SU-DHL-6 (cell line): ENCODE results near the gene ACBD7.

Experiments
- H2AFZ ChIP-seq: fragments of 200-600 bp; sonication (generic); 2 replicates; pipeline ENCODE4 v1.6.1; 2014; ENCODE audit warnings: low read depth, mild to moderate bottlenecking, moderate library complexity, mixed read lengths, antibody characterized with exemption, low read length; ENCODE audit not compliant: severe bottlenecking
- H3F3A ChIP-seq: fragments of 200-600 bp; shearing (Covaris generic); 2 replicates; pipeline ENCODE4 v1.6.0; 2016; ENCODE audit warnings: antibody characterized with exemption, mild to moderate bottlenecking; ENCODE audit not compliant: insufficient read depth
- H3K27ac ChIP-seq: fragments of 200-600 bp; sonication (generic); 2 replicates; pipeline ENCODE4 v1.5.1; 2016; ENCODE audit warnings: low read depth, mild to moderate bottlenecking, low read length, moderate library complexity, mixed read lengths
- H3K27me3 ChIP-seq: fragments of 200-600 bp; sonication (generic), shearing (Covaris generic); 2 replicates; pipeline ENCODE4 v1.6.0; 2014; ENCODE audit warnings: mild to moderate bottlenecking, low read length
- H3K36me3 ChIP-seq: fragments of 200-600 bp; sonication (generic); 2 replicates; pipeline ENCODE4 v1.6.1; 2014; ENCODE audit warnings: mild to moderate bottlenecking, low read length, mixed read lengths
- H3K4me2 ChIP-seq: fragments of 300-600, 200-600 bp; shearing (Covaris generic), sonication (generic); 2 replicates; pipeline ENCODE4 v1.6.0; 2014; ENCODE audit warnings: low read length, low read depth, mild to moderate bottlenecking; ENCODE audit not compliant: poor library complexity, severe bottlenecking
- H3K4me3 ChIP-seq: fragments of 200-600 bp; sonication (generic); 2 replicates; pipeline ENCODE4 v1.5.1; 2014; ENCODE audit warnings: antibody characterized with exemption, low read length, mild to moderate bottlenecking, mixed read lengths; ENCODE audit not compliant: insufficient read depth, poor library complexity, severe bottlenecking
- H3K79me2 ChIP-seq: fragments of 200-600 bp; sonication (generic); 2 replicates; pipeline ENCODE4 v1.6.1; 2014; ENCODE audit warnings: mild to moderate bottlenecking, low read length, moderate library complexity; ENCODE audit not compliant: insufficient read depth
- H3K9ac ChIP-seq: fragments of 200-600 bp; sonication (generic); 2 replicates; pipeline ENCODE4 v1.7.0; 2014; ENCODE audit warnings: mild to moderate bottlenecking, low read length
- H3K9me2 ChIP-seq: fragments of 200-600 bp; sonication (generic); replicated peaks from 2 replicates; pipeline ENCODE4 v1.6.1; 2014; ENCODE audit warnings: low read length; ENCODE audit not compliant: insufficient read depth
- H3K9me3 ChIP-seq: fragments of 200-600 bp; sonication (generic); 2 replicates; pipeline ENCODE4 v1.6.1; 2014; ENCODE audit warnings: low read length, mixed read lengths; ENCODE audit not compliant: insufficient read depth
- H4K20me1 ChIP-seq: fragments of 200-600 bp; sonication (generic); 2 replicates; pipeline ENCODE4 v1.6.1; 2014; ENCODE audit warnings: low read depth, mild to moderate bottlenecking, antibody characterized with exemption, low read length, moderate library complexity, mixed read lengths
- CTCF ChIP-seq: fragments of 200-600 bp; sonication (generic); IDR thresholded peaks from one replicate; pipeline ENCODE4 v1.5.1; 2017; ENCODE audit warnings: antibody characterized with exemption, mild to moderate bottlenecking, low read length, moderate library complexity; ENCODE audit not compliant: insufficient read depth, poor library complexity, severe bottlenecking
- EZH2phosphoT487 ChIP-seq: fragments of 200-600 bp; sonication (generic), shearing (Covaris generic); conservative IDR thresholded peaks from 2 replicates; pipeline ENCODE4 v1.6.1; 2018; ENCODE audit warnings: mild to moderate bottlenecking, antibody characterized with exemption, low read length, moderate library complexity, mixed read lengths

The ACBD7 gene

GRCh38 chr10:15121707-15122106, 33.1 kb upstream of the ACBD7 start:
- Histone ChIP-seq H3K27me3 (no peaks in the 10 kb centered on the region), H3K4me2 (no peak overlapping the region), H3K36me3 (no peaks in the 10 kb centered on the region), H2AFZ (no peak overlapping the region), H3K4me3 (no peak overlapping the region), H3F3A (no peaks in the 10 kb centered on the region), H3K9me2 (no peaks in the 10 kb centered on the region), H3K27ac (no peak overlapping the region), H3K79me2 (no peaks in the 10 kb centered on the region), H3K9ac (no peak overlapping the region), H4K20me1 (no peaks in the 10 kb centered on the region), H3K9me3 (no peaks in the 10 kb centered on the region)
- no peak for TF ChIP-seq CTCF
- no peak for TF ChIP-seq EZH2phosphoT487

- no peaks in the 10 kb centered on the region for H3K9me3 ChIP-seq
Observed at GRCh38 chr10:15120523-15120922, 31.9 kb upstream of the ACBD7 start.

GRCh38 chr10:15118615-15119014, 30.0 kb upstream of the ACBD7 start:
- Histone ChIP-seq H3K4me2 (no peak overlapping the region), H3K9me2 (no peaks in the 10 kb centered on the region), H4K20me1 (no peaks in the 10 kb centered on the region), H3K9me3 (no peaks in the 10 kb centered on the region), H2AFZ (no peak overlapping the region), H3K79me2 (no peaks in the 10 kb centered on the region), H3K27me3 (no peaks in the 10 kb centered on the region), H3F3A (no peaks in the 10 kb centered on the region), H3K4me3 (no peak overlapping the region), H3K9ac (no peak overlapping the region), H3K36me3 (no peaks in the 10 kb centered on the region), H3K27ac (no peak overlapping the region)
- TF ChIP-seq EZH2phosphoT487 (no peak), CTCF (no peak)

More at GRCh38 chr10:15120523-15120922, 31.9 kb upstream of the ACBD7 start:
- no peaks in the 10 kb centered on the region for H3K79me2 ChIP-seq
- no peaks in the 10 kb centered on the region for H3K36me3 ChIP-seq
- TF ChIP-seq CTCF = no peak
- no peak for TF ChIP-seq EZH2phosphoT487
- H4K20me1 ChIP-seq = no peaks in the 10 kb centered on the region
- no peaks in the 10 kb centered on the region for H3K27me3 ChIP-seq
- H3F3A ChIP-seq = no peaks in the 10 kb centered on the region
- H2AFZ ChIP-seq = no peak overlapping the region
- H3K9ac ChIP-seq = no peak overlapping the region
- no peak overlapping the region for H3K4me2 ChIP-seq
- no peak overlapping the region for H3K27ac ChIP-seq
- no peaks in the 10 kb centered on the region for H3K9me2 ChIP-seq
- H3K4me3 ChIP-seq = no peak overlapping the region

- no peak overlapping the region for H3K4me3 ChIP-seq
- H3K36me3 ChIP-seq = no peaks in the 10 kb centered on the region
- H3K9me3 ChIP-seq = no peaks in the 10 kb centered on the region
- H3K4me2 ChIP-seq = no peak overlapping the region
- H3K27ac ChIP-seq = no peak overlapping the region
- no peaks in the 10 kb centered on the region for H3F3A ChIP-seq
- H4K20me1 ChIP-seq = no peaks in the 10 kb centered on the region
- TF ChIP-seq EZH2phosphoT487 (no peak), CTCF (no peak)
- H3K79me2 ChIP-seq = no peaks in the 10 kb centered on the region
- H3K27me3 ChIP-seq = no peaks in the 10 kb centered on the region
- H3K9ac ChIP-seq = no peak overlapping the region
- H2AFZ ChIP-seq = no peak overlapping the region
- H3K9me2 ChIP-seq = no peaks in the 10 kb centered on the region
Observed at GRCh38 chr10:15116225-15116624, 27.6 kb upstream of the ACBD7 start.
